GM19324 (cell line): ENCODE data around the gene NCK2.

Experiments used
- ATAC-seq: cut with Tn5 transposase; IDR thresholded peaks from one replicate; pipeline ENCODE4 v1.9.1; 2021; ENCODE audit warnings: mild to moderate bottlenecking, moderate library complexity; ENCODE audit not compliant: unreplicated experiment, low FRiP score

Gene NCK2

GRCh38 chr2:105937498-105938097, 192.9 kb downstream of the NCK2 start:
- ATAC-seq = no peak
